GM10248 (cell line): ENCODE data around the gene SMAD6.

Experiments used
- CTCF ChIA-PET: fragments of 300-600 bp; sonication (Branson Sonifier 250); formaldehyde crosslinking; extraction: SDS; loops from one replicate; lab custom pipeline; 2021; ENCODE audit warnings: antibody characterized with exemption; lab: Yijun Ruan, JAX
- POLR2A ChIA-PET: fragments of 350-650 bp; sonication (Branson Sonifier 250); formaldehyde crosslinking; extraction: SDS; loops from one replicate; lab custom pipeline; 2020; ENCODE audit warnings: antibody characterized with exemption; lab: Yijun Ruan, JAX
- DNase-seq: peaks from one replicate; pipeline ENCODE4 v3.0.0; 2012; ENCODE audit errors: extremely low spot score
- TF ChIP-seq, protein P1 (sequence below): IDR thresholded peaks from 2 replicates; pipeline ENCODE4 v1.5.1; 2012; ENCODE audit warnings: mild to moderate bottlenecking, low read depth; ENCODE audit errors: extremely low read depth, missing control alignments, control extremely low read depth

SMAD6 gene

GRCh38 chr15:66796343-66796742 is 94.3 kb downstream of the SMAD6 start:
- TF ChIP-seq, protein P1, sequence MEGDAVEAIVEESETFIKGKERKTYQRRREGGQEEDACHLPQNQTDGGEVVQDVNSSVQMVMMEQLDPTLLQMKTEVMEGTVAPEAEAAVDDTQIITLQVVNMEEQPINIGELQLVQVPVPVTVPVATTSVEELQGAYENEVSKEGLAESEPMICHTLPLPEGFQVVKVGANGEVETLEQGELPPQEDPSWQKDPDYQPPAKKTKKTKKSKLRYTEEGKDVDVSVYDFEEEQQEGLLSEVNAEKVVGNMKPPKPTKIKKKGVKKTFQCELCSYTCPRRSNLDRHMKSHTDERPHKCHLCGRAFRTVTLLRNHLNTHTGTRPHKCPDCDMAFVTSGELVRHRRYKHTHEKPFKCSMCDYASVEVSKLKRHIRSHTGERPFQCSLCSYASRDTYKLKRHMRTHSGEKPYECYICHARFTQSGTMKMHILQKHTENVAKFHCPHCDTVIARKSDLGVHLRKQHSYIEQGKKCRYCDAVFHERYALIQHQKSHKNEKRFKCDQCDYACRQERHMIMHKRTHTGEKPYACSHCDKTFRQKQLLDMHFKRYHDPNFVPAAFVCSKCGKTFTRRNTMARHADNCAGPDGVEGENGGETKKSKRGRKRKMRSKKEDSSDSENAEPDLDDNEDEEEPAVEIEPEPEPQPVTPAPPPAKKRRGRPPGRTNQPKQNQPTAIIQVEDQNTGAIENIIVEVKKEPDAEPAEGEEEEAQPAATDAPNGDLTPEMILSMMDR, result no peak
- CTCF ChIA-PET, result no interaction called here
- POLR2A ChIA-PET, result no interaction called here
- DNase-seq, result no peak

DNA sequence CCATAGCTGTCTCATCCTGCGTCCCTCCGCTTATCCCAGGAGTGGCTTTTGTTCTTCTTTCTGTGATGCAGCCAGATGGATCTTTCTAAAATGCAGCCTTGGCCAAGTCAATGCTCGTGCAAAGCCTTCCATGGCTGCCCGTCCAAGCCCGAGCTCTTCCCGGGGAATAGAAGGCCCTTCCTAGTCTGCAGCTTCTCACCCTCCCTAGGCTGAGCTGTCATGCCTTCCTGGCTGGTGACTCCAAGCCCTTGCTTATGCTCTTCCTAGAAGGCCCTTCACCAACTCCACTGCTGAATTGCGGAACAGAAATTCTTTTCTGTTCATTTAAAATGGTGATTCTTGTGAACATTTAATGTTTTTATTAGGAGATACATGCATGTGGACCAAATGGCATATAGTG is 95.9 kb downstream of the SMAD6 start:
- POLR2A ChIA-PET, result no interaction called here
- TF ChIP-seq, protein P1, result no peak
- CTCF ChIA-PET, result no interaction called here
- DNase-seq, result no peak

DNA sequence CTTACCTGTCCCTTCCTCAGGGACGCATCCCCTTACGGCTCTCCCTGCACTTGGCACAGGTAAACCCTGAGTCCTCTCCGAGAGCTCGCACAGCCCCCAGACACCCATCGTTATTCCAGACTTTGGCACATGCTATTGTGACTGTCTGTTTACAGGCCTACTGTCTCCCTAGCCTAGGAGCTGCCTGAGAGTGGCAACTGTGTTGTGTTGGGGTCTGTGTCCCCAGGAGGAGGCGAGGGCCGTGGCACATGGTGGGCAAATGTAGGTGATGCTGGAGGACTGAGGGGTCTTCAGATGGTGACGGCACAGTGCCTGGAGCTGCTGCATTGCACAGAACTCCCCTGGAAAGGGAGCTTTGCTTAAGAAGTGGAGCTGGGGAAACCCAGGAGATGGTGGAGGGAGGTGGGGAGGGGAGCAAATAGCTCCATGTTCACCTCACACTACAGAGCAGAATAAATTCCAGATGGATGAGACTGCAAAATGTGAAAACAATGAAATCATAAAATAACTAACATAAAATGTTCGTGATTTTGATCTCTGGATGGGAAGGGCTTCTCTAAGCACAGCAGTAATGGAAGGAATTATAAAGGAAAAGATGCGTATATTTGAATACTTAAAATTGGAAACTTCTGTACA is 96.5 kb downstream of the SMAD6 start:
- POLR2A ChIA-PET, result no interaction called here
- CTCF ChIA-PET, result no interaction called here
- no peak for DNase-seq
- TF ChIP-seq, protein P1, result no peak

- no peak for DNase-seq
- POLR2A ChIA-PET, result no interaction called here
- TF ChIP-seq, protein P1, result no peak
- CTCF ChIA-PET, result no interaction called here
Measured at GRCh38 chr15:66799242-66799641, 97.2 kb downstream of the SMAD6 start.

- CTCF ChIA-PET, result no interaction called here
- DNase-seq, result no peak
- TF ChIP-seq, protein P1, result no peak
- POLR2A ChIA-PET, result no interaction called here
Measured at GRCh38 chr15:66800584-66801235, 98.7 kb downstream of the SMAD6 start.

GRCh38 chr15:66801266-66801665 is 99.2 kb downstream of the SMAD6 start:
- POLR2A ChIA-PET, result no interaction called here
- DNase-seq, result no peak
- CTCF ChIA-PET, result no interaction called here
- TF ChIP-seq, protein P1, result no peak
